ENCODE data around the gene AK8.

The AK8 gene

GRCh38 chr9:132743931-132744479, 134.1 kb downstream of the AK8 start:
- TF ChIP-seq CTCF (IDR thresholded peaks at IDR 0.05; ENCODE audit: low read depth, low read length, missing control alignments) = no peak
- no peak for DNase-seq (ENCODE audit: extremely low read depth, low read depth)
- no peak overlapping the region for H3K4me3 ChIP-seq (replicated peaks; ENCODE audit: low read depth, low read length)

GRCh38 chr9:132742821-132743311, 135.2 kb downstream of the AK8 start:
- no peak for TF ChIP-seq CTCF (IDR thresholded peaks at IDR 0.05; ENCODE audit: low read depth, low read length, missing control alignments)
- DNase-seq (ENCODE audit: extremely low read depth, low read depth) = no peak
- H3K4me3 ChIP-seq (replicated peaks; ENCODE audit: low read depth, low read length) = no peak overlapping the region

- H3K4me3 ChIP-seq (replicated peaks; ENCODE audit: low read depth, low read length) = no peak overlapping the region
- DNase-seq (ENCODE audit: extremely low read depth, low read depth) = no peak
- no peak for TF ChIP-seq CTCF (IDR thresholded peaks at IDR 0.05; ENCODE audit: low read depth, low read length, missing control alignments)
These were observed 137.4 kb downstream of the AK8 start for GRCh38 chr9:132740526-132741309.

GRCh38 chr9:132739710-132740310, 138.3 kb downstream of the AK8 start:
- no peak overlapping the region for H3K4me3 ChIP-seq (replicated peaks; ENCODE audit: low read depth, low read length)
- DNase-seq (ENCODE audit: extremely low read depth, low read depth) = no peak
- TF ChIP-seq CTCF (IDR thresholded peaks at IDR 0.05; ENCODE audit: low read depth, low read length, missing control alignments) = no peak

GRCh38 chr9:132733260-132733815, 144.7 kb downstream of the AK8 start:
- TF ChIP-seq CTCF (IDR thresholded peaks at IDR 0.05; ENCODE audit: low read depth, low read length, missing control alignments) = no peak
- no peak for DNase-seq (ENCODE audit: extremely low read depth, low read depth)
- H3K4me3 ChIP-seq (replicated peaks; ENCODE audit: low read depth, low read length) = no peak overlapping the region

GRCh38 chr9:132732326-132733259, 145.5 kb downstream of the AK8 start:
- no peak for DNase-seq (ENCODE audit: extremely low read depth, low read depth)
- H3K4me3 ChIP-seq (replicated peaks; ENCODE audit: low read depth, low read length) = no peak overlapping the region
- no peak for TF ChIP-seq CTCF (IDR thresholded peaks at IDR 0.05; ENCODE audit: low read depth, low read length, missing control alignments)
